Head of caudate nucleus (tissue), 42 donors: Measurements from ENCODE around the gene CAPSL.
A peak's percentile ranks its signal among the peaks of the same experiment; 100 is the strongest.
"Not testable (repeated sequence)": the region's sequence is repeated elsewhere in the genome, so short reads cannot be mapped to it uniquely, and the experiment has no call there.

ENCODE experiments used
- DNase-seq, 42 donors: peaks; one replicate each; pipeline versions ENCODE4 v3.0.0 to v3.0.0-alpha.2; 2020 to 2021; ENCODE audit warnings: mixed read lengths in 7 of 42
- intact Hi-C: fragments of 100-400 bp; cut with DNase I; formaldehyde crosslinking; loops from one replicate; pipeline ENCODE4 v1.15.0; 2022

Gene CAPSL

DNA sequence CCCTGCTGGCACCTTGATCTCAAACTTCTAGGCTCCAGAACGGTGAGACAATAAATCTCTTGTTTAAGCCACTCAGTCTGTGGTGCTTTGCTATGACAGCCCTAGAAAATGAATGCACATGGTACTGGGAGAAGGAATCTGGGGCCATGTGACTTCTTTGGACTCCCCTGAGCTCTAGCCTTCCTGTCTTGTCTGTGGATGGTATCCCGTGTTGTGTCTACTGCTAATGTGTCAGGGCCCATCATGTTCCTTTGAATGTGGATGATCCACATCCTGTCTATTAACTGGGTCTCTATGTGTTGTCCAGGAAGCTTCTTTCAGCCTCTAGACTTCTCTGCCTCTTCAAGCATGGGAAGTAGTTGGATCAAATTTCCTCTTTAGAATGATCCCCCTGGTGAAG is 56.7 kb downstream of the CAPSL start:
- intact Hi-C loops, result no loop called here
- no peak for DNase-seq

DNA sequence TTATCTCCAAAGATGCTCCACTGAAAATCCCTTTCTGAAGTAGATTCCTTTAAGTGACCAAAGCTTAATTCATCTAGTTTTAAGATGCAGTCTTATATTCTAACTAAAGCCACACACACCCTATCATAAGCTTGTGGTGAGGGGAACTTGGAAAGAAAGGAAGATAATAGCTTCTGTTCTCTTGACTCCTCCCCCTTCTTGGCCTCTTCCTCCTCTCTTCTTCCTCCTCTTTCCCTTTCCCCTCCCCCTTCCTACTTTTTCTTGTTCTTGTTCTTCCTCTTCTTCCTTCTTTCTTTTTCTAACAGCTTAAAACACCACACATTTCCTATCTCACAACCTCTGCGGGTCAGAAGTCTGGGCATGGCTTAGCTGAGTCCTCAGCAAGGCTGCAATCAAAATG is 58.3 kb downstream of the CAPSL start:
- intact Hi-C loops, result no loop called here
- no peak for DNase-seq

DNA sequence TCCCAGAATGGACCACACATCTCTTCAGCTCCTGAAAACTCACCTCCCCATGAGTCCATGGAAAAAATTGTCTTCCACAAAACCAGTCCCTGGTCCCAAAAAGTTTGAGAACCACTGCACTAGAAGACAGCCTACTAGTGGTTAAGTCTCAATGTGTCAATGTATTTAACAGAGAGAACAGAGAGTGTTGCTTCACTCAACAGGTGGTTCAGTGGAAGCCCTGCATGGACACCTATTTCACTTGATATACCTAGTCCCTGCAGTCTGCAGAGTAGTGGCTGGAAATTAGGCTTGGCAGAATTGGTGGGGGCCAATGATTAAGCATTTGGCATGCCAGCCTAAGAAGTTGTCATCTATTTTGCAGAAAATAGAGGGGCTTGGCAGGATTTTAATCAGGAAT is 58.8 kb downstream of the CAPSL start:
- intact Hi-C loops, result no loop called here
- no peak for DNase-seq

DNA sequence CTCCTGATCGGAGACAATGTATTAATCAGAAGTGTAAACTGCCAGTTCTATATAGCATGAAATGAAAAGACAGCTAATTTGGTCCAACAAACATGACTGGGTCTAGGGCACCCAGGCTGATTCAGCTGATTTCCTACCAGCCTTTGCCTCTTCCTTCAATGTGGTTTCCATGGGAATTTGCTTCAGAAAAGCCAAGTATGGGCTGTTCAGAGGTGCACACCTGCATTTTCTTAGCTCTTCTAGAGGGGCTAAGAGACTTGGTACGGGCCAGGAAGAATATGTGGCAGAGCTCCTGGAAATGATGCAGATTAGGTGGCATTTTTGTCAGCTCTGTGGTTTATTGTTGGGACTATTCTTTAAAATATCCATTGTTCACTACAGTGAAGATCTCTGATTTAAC is 59.3 kb downstream of the CAPSL start:
- no peak for DNase-seq
- intact Hi-C loops, result no loop called here

DNA sequence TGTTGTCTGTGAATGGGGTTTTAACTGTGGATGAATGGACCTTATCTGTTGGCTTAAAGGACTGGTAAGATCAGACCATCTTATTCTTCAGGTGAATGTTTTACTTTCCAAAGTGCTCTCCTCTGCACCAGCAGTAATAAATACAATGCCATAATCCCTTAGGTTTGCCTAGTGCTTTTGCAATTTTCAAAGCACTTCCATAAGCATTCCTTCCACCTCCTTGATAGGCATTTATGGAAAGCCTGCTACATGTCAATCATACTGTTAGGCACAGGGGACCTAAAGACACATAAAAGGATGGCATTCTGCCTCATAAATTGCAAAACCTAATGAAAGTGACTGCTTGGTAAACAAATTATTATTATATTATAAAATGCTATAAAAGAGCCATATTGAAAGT is 60.3 kb downstream of the CAPSL start:
- intact Hi-C loops, result no loop called here
- DNase-seq, result no peak

DNA sequence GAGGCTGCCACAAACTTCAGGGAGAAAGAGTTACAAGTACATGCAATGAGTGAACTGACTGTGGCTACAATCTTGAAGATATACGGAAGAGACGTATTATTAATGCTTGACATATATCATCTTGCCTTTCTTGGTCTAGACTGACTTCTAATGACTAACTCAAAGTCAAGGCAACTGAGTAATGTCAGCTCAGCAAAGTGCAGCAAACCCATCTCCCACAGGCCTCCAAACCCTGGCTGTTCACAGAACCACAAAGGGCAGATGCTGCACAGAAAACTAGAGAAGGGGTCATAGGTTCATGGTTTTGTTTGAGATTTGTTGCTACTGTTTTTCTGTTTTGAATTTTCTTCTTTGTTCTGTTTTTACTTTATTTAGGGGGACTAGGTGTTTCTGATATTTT is 60.8 kb downstream of the CAPSL start:
- no peak for DNase-seq
- intact Hi-C loops, result no loop called here

DNA sequence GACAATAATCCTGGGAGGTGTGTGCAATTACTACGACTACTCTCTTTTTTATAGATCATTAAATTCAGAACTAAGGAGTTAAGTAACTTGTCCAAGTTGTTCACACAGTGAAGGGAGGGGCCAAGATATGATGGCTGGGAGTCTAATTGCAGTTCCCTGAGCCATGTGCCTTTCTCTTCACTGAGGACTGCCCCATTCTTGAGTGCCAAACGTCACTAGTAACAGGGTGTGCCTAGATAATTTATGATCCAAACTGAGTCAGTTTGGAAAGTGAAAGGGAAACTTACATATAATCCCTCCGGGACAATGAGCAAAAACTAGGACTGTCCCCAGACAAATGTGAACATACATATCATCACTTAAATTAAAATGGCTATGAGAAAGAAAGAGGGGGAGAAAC is 61.5 kb downstream of the CAPSL start:
- no peak for DNase-seq
- intact Hi-C loops, result no loop called here

DNA sequence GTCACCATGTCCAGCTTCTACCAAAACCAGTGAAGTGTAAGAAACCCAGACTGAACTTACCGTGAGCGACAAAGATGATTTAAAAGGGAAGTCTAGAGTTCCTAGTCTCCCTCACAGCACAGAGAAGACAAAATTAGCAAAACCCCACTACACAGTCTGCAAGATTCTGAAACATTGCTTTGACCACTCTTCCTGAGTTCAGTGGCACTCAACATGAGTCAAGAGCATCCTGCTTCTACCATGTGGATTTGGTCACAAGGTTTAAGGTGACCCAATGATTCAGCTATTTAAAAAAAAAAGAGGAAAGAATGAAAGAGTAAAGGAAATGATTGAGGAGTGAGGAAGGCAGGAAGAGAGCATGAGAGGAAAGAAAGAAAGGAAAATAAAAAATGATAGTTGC is 62.0 kb downstream of the CAPSL start:
- intact Hi-C loops, result no loop called here
- no peak for DNase-seq

DNA sequence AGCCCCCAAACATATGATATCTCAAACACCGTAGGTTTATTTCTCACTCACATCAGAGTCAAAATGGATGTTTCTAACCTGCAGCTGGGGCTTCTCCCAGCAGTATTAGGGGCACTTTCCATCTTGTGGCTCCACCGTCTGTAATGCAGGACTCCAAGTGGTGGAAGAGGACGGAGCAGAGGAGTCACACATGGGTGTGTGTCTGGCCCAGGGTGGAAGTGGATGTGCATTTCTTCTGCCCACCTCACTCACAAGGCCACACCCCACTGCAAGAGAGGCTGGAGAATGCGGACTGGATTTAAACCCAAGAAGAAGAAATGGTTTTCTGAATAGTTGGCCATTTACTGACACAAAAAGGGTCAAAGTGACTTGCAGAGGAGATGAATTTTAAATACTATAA is 67.8 kb downstream of the CAPSL start:
- no peak for DNase-seq
- intact Hi-C loops, result no loop called here

DNA sequence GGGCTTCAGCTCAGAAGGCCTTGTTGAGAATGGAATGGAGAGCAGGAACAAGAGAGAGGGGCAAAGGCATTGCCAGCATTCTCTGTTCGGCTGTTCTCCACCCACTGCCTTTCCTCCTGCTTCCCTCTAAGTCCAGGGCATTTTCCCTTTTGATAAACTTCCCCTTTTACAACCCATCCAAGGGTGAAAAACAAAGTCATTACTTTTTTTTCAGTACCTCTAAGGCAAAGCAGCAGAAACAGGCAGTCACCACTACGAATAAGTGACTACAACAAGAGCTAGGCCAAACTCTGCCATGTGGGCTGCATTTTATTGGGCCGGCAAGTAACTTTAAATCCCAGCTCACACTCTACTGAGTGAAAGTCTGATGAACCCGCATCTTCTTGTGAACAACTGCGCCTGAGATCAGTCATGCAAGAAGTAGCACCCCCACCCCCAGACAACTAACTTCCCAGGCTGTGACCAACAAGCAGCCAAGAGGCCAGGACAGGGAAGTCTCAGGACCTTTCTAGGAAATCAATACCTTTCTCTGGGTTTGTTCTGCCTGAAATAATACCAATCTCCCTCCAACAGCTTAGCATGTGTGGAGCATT is 68.6 kb downstream of the CAPSL start:
- intact Hi-C loops, result no loop called here
- no peak for DNase-seq

DNA sequence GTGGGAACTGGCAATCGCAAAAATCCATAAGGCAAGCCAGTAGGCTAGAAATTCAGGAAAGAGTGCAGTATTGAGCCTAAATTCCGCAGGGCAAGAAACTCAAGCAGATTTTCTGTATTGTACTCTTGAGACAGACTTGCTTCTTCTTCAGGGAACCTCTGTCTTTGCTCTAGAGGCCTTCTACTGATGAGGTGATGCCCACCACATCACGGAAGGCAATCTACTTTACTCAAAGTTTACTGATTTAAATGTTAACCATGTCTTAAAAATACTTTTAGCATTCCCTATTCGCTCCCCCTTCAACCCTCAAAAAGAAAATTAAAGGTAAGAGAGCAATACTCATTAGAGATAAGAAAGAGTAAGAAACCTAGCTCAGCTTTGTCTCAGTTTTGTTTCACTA is 70.4 kb downstream of the CAPSL start:
- intact Hi-C loops, result no loop called here
- no peak for DNase-seq

DNA sequence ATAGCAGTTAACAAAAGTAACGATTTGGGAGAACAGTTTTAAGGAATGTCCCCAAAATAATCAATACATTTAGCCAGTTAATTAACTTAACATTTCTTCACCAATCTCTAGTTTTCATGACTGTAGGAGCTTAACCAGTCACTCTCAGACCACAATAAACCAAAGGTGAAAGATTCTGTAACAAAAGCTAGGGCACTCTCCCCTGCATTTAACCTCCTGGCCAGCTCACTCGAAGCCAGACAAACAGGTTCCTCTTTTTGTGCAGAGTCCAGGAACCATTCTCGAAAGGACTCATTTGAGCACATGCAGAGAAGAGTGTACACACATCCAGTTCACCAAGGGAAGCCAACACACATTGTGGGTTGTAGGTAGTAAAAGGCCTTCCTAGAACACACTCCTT is 75.3 kb downstream of the CAPSL start:
- no peak for DNase-seq
- intact Hi-C loops, result no loop called here

DNA sequence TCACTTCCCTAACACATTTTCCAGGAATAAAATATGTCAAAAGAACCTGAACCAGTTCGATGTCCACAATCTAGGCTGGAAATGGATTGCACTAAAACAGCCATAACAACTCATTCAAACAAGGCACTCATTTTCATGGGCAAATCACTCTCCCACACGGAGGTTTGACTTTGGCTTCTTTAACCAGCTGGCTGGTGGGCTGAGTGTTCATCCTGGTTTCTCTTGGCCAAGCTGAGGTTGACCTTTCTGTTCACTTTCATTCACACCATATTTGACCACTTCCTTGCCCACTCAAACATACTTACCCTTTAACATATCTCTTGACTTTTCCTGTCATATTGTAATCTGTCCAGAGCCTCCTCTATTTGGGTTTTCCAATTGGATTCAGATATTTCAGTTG is 76.3 kb downstream of the CAPSL start:
- intact Hi-C loops, result no loop called here
- DNase-seq, result no peak

DNA sequence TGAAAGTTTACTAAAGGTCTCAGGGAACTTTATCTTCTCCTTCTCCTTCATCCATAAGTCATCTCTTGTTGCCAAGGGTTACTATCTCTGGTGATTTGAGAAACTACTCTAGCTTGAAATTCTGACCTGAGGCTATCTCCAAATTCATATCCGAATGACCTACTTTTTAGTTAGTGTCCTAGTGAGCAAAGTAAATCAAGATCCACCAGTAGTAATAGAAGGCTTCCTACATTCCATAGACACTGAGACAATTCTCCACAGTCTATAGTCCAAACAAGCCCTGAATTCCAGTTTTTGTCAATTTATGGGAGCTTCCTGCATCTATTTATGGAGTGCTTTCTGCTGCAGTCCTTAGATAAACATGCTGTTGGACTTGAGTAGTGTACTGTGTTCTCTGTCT is 76.7 kb downstream of the CAPSL start:
- intact Hi-C loops, result no loop called here
- DNase-seq, result no peak

DNA sequence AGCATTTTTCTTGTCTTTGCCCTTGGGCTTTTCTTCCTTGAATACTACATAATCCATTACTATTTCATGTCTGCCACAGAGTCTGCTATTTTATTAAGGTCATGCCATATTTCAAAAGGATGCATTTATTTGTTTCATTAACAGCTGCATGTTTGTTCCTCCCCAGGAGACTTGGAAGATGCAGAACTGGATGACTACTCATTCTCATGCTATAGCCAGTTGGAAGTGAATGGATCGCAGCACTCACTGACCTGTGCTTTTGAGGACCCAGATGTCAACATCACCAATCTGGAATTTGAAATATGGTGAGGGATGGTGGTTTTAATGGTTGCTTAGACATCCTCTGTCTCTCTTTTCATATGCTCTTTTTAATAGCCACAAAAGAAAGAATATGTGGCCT is 77.7 kb downstream of the CAPSL start:
- intact Hi-C loops, result no loop called here

DNA sequence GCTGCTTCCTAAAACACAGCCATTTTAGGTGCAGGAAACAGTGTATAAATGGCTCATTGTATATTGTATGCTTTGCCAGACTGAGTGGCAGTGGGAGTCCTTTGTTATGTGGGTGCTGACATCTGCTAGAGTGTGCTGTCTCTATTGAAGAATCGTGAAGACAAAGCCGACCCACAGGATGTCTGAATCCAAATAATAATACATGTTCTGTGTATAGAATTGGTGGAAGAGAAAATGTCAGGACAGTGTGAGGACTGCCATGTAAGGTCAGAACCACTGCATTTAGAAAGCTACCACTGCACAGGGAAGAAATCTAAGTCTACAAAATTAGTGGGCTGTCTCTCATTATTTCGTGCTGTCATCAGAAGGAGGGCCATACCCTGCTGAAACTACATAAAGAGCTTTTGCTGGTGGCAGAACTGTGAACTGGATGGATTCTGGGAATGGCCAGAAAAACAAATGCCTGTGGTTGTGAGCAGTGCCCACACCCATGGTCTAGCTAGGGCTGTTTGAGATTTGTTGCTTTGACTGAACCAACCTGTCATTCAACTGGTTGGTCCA is 79.2 kb downstream of the CAPSL start:
- intact Hi-C loops, result no loop called here
- peak in 6 of 42 donors; percentile 3 to 26 (median 16) for DNase-seq

More for the DNA sequence above, 77.7 kb downstream of the CAPSL start:
- no peak for DNase-seq

DNA sequence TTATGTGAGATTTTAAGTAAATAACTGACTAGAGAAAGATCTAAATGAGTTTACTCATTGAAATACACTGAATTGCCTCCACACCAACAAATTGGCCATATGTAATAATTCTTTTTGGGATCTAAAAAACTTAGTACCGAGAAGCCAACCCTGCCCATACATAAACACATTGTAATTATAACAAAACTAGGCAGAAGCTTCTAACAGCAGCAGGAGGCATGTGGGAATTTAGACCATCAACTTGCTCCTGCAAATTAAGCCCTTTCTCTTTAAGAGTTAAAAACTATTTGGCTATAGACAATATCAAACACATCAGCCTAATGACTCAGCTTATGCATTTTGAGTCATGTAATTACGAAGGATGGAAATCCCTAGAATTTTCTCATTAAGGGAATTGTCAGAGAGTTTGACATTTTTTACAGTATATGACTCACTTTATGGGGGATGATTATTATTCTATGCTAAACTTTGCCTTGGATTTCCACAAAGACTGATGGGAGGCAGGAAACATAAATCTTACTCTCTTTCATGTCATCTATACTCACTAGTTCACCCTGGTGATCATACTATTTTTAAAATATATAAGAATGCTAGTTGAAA is 80.7 kb downstream of the CAPSL start:
- intact Hi-C loops, result no loop called here
- no peak for DNase-seq

DNA sequence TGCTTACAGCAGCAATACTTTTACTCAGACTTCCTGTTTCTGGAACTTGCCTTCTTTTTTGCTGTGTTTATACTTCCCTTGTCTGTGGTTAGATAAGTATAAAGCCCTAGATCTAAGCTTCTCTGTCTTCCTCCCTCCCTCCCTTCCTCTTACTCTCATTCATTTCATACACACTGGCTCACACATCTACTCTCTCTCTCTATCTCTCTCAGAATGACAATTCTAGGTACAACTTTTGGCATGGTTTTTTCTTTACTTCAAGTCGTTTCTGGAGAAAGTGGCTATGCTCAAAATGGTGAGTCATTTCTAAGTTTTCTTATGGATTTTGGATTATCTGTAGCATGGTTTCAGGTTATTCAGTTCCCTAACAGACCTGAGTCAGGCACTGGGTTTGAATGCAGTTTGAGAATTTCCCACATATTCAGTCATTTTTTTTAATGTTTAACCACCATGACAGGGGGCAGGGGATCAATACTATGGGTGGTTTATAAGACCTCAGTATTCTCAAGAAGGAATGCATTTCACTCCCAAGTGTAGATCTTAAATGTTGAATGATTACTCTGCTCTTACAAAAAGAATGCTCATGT is 81.6 kb downstream of the CAPSL start, which contains the start of gene IL7R:
Gene IL7R (plus strand): TSS at position 127 of the 587 bp plus-strand sequence. CDS start 87 bp downstream, at position 214.
- intact Hi-C loops, result no loop called here
- no peak for DNase-seq

DNA sequence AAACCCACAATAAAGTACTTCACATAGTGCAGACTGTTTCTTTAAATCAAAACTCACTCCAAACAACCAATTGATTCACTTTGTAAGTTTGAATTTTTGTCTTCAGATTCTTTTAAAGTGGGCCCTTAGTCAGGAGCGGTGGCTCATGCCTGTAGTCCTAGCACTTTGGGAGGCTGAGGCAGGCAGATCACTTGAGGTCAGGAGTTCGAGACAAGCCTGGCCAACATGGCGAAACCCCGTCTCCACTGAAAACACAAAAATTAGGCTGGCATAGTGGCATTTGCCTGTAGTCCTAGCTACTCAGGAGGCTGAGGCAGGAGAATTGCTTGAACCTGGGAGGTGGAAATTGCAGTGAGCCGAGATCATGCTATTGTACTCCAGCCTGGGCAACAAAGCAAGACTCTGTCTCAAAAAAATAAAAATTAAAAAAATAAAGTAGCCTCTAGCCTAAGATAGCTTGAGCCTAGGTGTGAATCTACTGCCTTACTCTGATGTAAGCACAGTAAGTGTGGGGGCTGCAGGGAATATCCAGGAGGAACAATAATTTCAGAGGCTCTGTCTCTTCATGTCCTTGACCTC is 82.1 kb downstream of the CAPSL start:
- intact Hi-C loops, DNase-seq: not testable (repeated sequence)

DNA sequence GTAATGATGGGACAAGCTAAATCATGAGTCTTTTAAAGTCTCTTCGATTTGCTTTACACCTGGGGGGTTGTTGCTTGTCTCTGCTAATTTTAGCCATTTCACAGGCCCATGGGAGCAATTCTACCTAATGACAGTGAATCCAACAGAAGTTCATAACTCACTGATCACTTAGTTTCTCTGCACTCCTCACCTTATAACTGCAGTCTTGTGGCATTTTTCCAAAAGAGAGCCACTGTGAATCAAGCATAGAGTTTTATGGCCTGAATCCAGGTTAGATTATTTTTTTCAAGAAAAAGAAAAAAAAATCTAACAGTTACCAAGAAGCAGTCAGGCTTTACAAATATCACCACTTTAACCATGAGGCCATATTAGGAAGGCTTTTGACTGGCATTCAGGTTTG is 83.2 kb downstream of the CAPSL start:
- intact Hi-C loops, result no loop called here

More for the DNA sequence above, 83.2 kb downstream of the CAPSL start:
- no peak for DNase-seq
